GM12873 (cell line): Measurements from ENCODE around the gene NDFIP2.

ENCODE experiments used
- CTCF ChIP-seq: IDR thresholded peaks from 2 replicates; pipeline ENCODE4 v1.5.1; 2012; ENCODE audit warnings: low read depth, mild to moderate bottlenecking, moderate library complexity, low read length, control low read depth; ENCODE audit not compliant: insufficient read depth; ENCODE audit errors: missing control alignments

NDFIP2 gene

GRCh38 chr13:79459906-79460305 is 21.0 kb upstream of the NDFIP2 start:
- no peak for TF ChIP-seq CTCF

GRCh38 chr13:79462895-79463294 is 18.1 kb upstream of the NDFIP2 start:
- TF ChIP-seq CTCF = no peak

- TF ChIP-seq CTCF = no peak
These were observed 17.4 kb upstream of the NDFIP2 start for GRCh38 chr13:79463604-79464003.

DNA sequence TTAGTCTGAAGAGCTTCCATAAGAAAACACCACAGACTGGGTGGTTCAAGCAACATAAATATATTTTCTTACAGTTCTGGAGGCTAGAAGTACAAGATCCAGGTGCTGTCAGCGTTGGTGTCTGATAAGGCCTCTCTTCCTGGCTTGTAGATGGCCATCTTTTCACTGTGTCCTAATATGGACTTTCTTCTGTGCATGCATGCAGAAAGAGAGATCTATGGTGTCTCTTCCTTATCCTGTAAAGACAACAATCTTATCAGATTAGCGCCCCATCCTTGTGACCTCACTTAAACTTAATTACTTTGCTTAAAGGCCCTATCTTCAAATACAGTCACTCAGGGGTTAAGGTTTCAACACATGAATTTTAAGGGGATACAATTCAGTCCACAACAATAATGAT is 14.1 kb upstream of the NDFIP2 start:
- no peak for TF ChIP-seq CTCF

DNA sequence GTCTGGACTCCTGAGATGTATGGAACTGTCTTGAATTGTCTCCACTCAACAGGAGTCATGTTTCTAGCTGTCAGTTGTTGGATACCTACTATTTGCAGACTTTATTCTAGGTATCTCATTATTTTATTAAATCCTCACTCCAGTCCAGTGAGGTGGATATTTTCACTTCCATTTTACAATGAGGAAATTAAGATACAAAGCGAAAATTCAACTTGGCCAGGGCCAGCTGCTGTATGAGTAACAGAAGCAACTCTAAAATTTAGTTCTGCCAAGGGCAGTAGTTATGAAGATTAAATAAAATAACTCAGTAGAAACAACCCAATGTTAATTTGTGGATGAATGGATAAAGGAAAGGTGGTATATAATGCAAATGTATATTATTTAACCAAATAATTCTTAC is 12.6 kb upstream of the NDFIP2 start:
- TF ChIP-seq CTCF = no peak

- TF ChIP-seq CTCF = no peak
These were observed 12.1 kb upstream of the NDFIP2 start for GRCh38 chr13:79468819-79469218.

DNA sequence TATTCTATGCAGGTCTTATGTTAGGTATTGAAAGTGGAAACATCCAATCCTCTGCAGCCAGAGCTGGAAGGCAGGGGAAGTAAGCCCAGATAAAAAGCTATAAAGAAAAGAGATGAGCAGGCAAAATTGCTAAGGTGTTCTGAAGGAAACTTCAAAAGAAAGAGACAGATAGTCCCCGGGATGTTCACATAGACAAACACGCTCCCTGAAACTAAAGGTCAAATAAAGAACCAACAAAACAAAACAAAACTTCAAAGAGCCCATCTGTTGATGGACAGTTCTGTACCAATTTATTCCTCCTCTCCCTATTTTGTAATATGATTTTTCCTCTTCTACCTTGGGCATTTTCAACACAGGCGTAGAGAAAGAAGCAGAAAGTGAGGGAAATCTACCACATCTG is 11.3 kb upstream of the NDFIP2 start:
- no peak for TF ChIP-seq CTCF
